ENCODE measurements around the gene ITGBL1.

The ITGBL1 gene

DNA sequence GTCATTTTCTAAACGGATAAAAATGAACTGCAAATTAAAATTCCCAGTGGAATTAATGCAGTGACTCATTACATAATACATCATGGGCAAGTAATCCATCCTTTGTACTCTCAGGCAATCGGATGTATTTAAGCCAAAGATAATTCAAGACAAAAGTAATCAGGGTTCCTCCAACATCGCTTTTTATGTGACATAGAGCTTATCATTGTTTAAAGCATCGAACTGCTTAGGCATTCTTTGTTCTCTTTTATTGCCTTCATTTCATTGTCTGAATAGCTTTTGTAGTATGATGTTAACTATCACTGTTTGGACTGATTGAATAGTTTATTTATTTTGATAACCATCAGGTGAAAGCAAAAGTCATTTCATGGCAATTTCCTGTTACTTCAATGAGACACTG lies 209.4 kb downstream of the ITGBL1 start:
- DNase-seq (ENCODE audit: low read depth) = no peak
- TF ChIP-seq MYC (IDR thresholded peaks at IDR 0.05; ENCODE audit: low read depth, low read length) (no peak), POLR2A (IDR thresholded peaks at IDR 0.05; ENCODE audit: extremely low read depth, insufficient read length) (no peak), CTCF (IDR thresholded peaks at IDR 0.05; ENCODE audit: low read depth, low read length) (no peak)
- TF ChIP-seq, protein P1, sequence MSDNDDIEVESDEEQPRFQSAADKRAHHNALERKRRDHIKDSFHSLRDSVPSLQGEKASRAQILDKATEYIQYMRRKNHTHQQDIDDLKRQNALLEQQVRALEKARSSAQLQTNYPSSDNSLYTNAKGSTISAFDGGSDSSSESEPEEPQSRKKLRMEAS (IDR thresholded peaks at IDR 0.05; ENCODE audit: low read depth, low read length) = no peak
- no peak overlapping the region for H3K4me3 ChIP-seq (ENCODE audit: low read depth, low read length)

GRCh38 chr13:101673360-101674105 lies 221.1 kb downstream of the ITGBL1 start:
- DNase-seq (ENCODE audit: low read depth) = no peak
- TF ChIP-seq, protein P1 (IDR thresholded peaks at IDR 0.05; ENCODE audit: low read depth, low read length) = no peak
- TF ChIP-seq MYC (IDR thresholded peaks at IDR 0.05; ENCODE audit: low read depth, low read length) (no peak), CTCF (IDR thresholded peaks at IDR 0.05; ENCODE audit: low read depth, low read length) (no peak), POLR2A (IDR thresholded peaks at IDR 0.05; ENCODE audit: extremely low read depth, insufficient read length) (no peak)

GRCh38 chr13:101681834-101682233 lies 229.4 kb downstream of the ITGBL1 start:
- H3K4me3 ChIP-seq (ENCODE audit: low read depth, low read length) = no peak overlapping the region
- no peak for DNase-seq (ENCODE audit: low read depth)
- TF ChIP-seq, protein P1 (IDR thresholded peaks at IDR 0.05; ENCODE audit: low read depth, low read length) = no peak
- no peak for TF ChIP-seq CTCF (IDR thresholded peaks at IDR 0.05; ENCODE audit: low read depth, low read length)

More at GRCh38 chr13:101673360-101674105, 221.1 kb downstream of the ITGBL1 start:
- no peak overlapping the region for H3K4me3 ChIP-seq (ENCODE audit: low read depth, low read length)

GRCh38 chr13:101686003-101686402 lies 233.5 kb downstream of the ITGBL1 start:
- H3K4me3 ChIP-seq (ENCODE audit: low read depth, low read length) = no peak overlapping the region
- DNase-seq (ENCODE audit: low read depth) = no peak
- TF ChIP-seq MYC (IDR thresholded peaks at IDR 0.05; ENCODE audit: low read depth, low read length) = no peak
- no peak for TF ChIP-seq CTCF (IDR thresholded peaks at IDR 0.05; ENCODE audit: low read depth, low read length)
- no peak for TF ChIP-seq POLR2A (IDR thresholded peaks at IDR 0.05; ENCODE audit: extremely low read depth, insufficient read length)
- TF ChIP-seq, protein P1 (IDR thresholded peaks at IDR 0.05; ENCODE audit: low read depth, low read length) = no peak

GRCh38 chr13:101690871-101691270 lies 238.4 kb downstream of the ITGBL1 start:
- no peak for DNase-seq (ENCODE audit: low read depth)
- TF ChIP-seq MYC (IDR thresholded peaks at IDR 0.05; ENCODE audit: low read depth, low read length) (no peak), CTCF (IDR thresholded peaks at IDR 0.05; ENCODE audit: low read depth, low read length) (no peak), POLR2A (IDR thresholded peaks at IDR 0.05; ENCODE audit: extremely low read depth, insufficient read length) (no peak)
- TF ChIP-seq, protein P1 (IDR thresholded peaks at IDR 0.05; ENCODE audit: low read depth, low read length) = no peak
- no peak overlapping the region for H3K4me3 ChIP-seq (ENCODE audit: low read depth, low read length)
